Mucosa of rectum (tissue), 2 donors: Measurements from ENCODE around the gene GJC2.

Experiments
- H3K27ac ChIP-seq, 2 donors: one replicate each; pipeline ENCODE4 v1.7.0; 2013; ENCODE audit warnings: inconsistent platforms in 2 of 2, low read depth in 2 of 2, low read length in 2 of 2
- H3K27me3 ChIP-seq, 2 donors: one replicate each; pipeline ENCODE4 v1.7.0; 2013; ENCODE audit warnings: low read length in 2 of 2; ENCODE audit not compliant: control insufficient read depth in 2 of 2, insufficient read depth in 2 of 2
- H3K36me3 ChIP-seq, 2 donors: one replicate each; pipeline ENCODE4 v1.7.0; 2013; ENCODE audit warnings: low read length in 2 of 2; ENCODE audit not compliant: control insufficient read depth in 2 of 2, insufficient read depth in 2 of 2
- H3K4me1 ChIP-seq, 2 donors: one replicate each; pipeline ENCODE4 v1.7.0; 2013; ENCODE audit warnings: low read length in 2 of 2, mild to moderate bottlenecking in 1 of 2; ENCODE audit not compliant: control insufficient read depth in 2 of 2, insufficient read depth in 2 of 2
- H3K4me3 ChIP-seq, 2 donors: one replicate each; pipeline ENCODE4 v1.7.0; 2013; ENCODE audit warnings: low read length in 2 of 2
- H3K9ac ChIP-seq, 2 donors: one replicate each; pipeline ENCODE4 v1.7.0; 2013; ENCODE audit warnings: low read length in 2 of 2, low read depth in 1 of 2, mild to moderate bottlenecking in 1 of 2
- H3K9me3 ChIP-seq, 2 donors: one replicate each; pipeline ENCODE4 v1.7.0; 2013; ENCODE audit warnings: low read length in 2 of 2; ENCODE audit not compliant: control insufficient read depth in 2 of 2
- donor health status: healthy.
- donor health status: Normal muscosa, but diverticular disease.

GJC2 gene

DNA sequence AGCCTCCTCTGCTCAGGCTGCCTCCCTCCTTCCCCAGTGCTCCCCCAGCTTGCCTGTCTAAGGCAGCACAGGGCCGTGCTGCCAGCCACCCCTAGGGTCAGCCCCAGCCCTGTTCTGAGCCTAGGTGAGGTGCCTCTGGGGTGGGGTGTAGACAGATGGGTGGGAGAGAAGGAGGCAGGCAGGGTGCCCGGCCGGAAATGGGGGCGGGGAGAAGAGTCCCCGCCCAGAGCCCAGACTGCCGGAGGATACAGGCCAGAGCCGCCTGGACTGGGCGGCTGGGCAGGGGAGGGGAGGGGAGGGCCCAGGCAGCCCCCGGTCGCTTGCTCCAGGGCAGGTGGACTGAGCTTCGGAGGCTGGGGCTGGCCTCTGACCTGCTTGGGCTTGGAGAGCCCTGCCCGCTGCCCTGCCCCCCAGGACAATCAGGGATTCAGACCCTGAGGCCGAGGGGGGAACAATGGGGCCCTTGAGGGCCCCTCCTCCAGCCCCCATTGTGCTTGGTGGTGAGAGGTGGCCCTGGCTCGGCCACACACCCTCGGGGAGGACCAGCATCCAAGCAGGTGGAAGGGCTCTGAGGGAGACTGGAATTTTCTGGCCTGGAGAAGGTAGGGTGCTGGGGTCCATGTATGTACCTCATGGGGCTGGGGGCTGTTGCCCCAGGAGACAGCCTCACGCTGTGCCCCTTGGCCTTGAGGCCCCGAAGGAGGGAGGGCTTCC is at the start of gene GJC2:
GJC2 (plus strand) TSS at position 525 of the 714 bp plus-strand sequence. CDS start 7,829 bp downstream, outside the sequence.
- H3K9ac ChIP-seq, result peak within 1 kb of the TSS; percentile 6 to 15
- peaks cover 14 to 16% of the 10 kb centered on the region in 2 donors for H3K36me3 ChIP-seq
- H3K27me3 ChIP-seq, result no peaks in the 10 kb centered on the region
- peak within 1 kb of the TSS; percentile 44 to 63 for H3K27ac ChIP-seq
- H3K4me1 ChIP-seq, result peaks cover 0 to 4% of the 10 kb centered on the region in 2 donors
- no peaks in the 10 kb centered on the region for H3K9me3 ChIP-seq
- H3K4me3 ChIP-seq, result no peak within 1 kb of the TSS

- no peaks in the 10 kb centered on the region for H3K9me3 ChIP-seq
- H3K27me3 ChIP-seq, result no peaks in the 10 kb centered on the region
- peak overlapping the region in 1 of 2 donors; percentile 63 for H3K9ac ChIP-seq
- peak overlapping the region in 1 of 2 donors; percentile 96 for H3K27ac ChIP-seq
- H3K4me3 ChIP-seq, result peak overlapping the region in 1 of 2 donors; percentile 13
- H3K4me1 ChIP-seq, result peaks cover 16% of the 10 kb centered on the region in 2 donors
- H3K36me3 ChIP-seq, result peaks cover 38 to 46% of the 10 kb centered on the region in 2 donors
Measured at GRCh38 chr1:228100822-228101613, 48.7 kb upstream of the GJC2 start.

DNA sequence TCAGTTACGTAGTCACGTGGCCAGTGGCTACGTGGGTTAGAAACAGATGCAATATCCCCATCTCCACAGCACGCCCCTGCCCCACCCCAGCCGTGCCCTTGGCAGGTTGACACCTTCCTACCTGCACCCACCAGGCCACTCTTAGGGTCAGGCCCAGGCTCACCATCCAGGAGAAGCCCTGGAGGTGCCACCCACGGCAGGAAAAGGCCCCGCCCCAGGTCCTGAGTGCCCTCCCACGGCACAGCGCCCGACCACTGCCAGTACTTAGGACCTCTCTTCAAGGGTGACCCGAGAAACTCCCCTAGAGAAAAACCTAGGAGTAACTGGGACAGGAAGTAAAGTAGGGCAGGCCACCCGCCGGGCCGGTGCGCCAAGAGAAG is 48.1 kb upstream of the GJC2 start:
- no peaks in the 10 kb centered on the region for H3K9me3 ChIP-seq
- no peaks in the 10 kb centered on the region for H3K27me3 ChIP-seq
- peaks cover 40 to 50% of the 10 kb centered on the region in 2 donors for H3K36me3 ChIP-seq
- peak overlapping the region; percentile 94 to 96 for H3K27ac ChIP-seq
- H3K9ac ChIP-seq, result peak overlapping the region in 1 of 2 donors; percentile 63
- H3K4me3 ChIP-seq, result peak overlapping the region; percentile 81 to 84
- peaks cover 16% of the 10 kb centered on the region in 2 donors for H3K4me1 ChIP-seq

DNA sequence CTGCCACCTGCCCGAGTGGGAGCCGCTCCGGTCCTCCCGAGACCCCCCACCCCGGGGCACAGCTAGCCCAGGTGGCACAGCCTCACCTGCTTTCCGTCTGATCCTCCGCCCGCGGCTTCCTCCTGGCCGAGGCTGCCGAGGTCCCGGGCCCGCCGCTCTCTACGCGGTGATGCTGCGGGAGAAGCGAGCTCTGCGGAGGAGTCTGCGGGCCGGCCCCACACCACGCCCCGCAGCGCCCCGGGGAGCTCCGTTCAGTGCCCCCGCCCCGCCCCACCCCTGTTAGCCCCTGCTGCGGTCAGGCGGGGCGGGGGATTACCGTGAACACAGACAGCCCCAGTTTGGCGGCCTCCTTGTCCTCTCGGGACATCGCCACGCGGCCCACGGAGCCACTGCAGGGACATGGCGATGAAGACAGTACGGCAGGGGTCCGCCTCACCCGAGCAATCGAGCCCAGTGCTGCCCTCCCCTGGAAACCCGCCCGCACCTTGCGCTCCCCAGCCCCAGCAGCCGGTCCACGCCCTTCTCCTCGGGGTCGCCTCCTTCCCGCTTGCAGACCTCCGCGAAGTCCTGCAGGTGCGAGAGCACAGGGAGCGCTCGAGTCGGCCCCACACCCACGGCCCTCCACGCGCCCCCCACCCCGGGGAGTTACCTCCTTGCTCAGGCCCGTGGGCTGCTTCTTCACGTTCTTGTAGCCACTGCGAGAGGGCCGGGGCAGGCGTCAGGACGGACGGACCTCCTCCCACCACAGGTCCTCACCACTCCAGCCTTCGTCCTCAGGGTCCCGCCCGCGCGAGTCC is 47.5 kb upstream of the GJC2 start:
- H3K4me1 ChIP-seq, result peaks cover 13 to 16% of the 10 kb centered on the region in 2 donors
- peak overlapping the region; percentile 41 to 63 for H3K9ac ChIP-seq

GRCh38 chr1:228102791-228103620 is 46.7 kb upstream of the GJC2 start, which contains the start of gene C1orf35:
TSS of gene C1orf35 (minus strand) at chr1:228103325. CDS start at chr1:228103227, 98 bp downstream.
- Histone ChIP-seq H3K36me3 (peaks cover 34 to 39% of the 10 kb centered on the region in 2 donors), H3K4me3 (peak within 1 kb of the TSS; percentile 81 to 84), H3K9ac (peak within 1 kb of the TSS; percentile 74 to 80), H3K27ac (peak within 1 kb of the TSS; percentile 94 to 96), H3K4me1 (peaks cover 16 to 19% of the 10 kb centered on the region in 2 donors), H3K9me3 (no peaks in the 10 kb centered on the region), H3K27me3 (no peaks in the 10 kb centered on the region)

More for the DNA sequence above, 47.5 kb upstream of the GJC2 start:
- peak overlapping the region; percentile 81 to 84 for H3K4me3 ChIP-seq
- no peaks in the 10 kb centered on the region for H3K9me3 ChIP-seq
- H3K36me3 ChIP-seq, result peaks cover 38 to 44% of the 10 kb centered on the region in 2 donors
- no peaks in the 10 kb centered on the region for H3K27me3 ChIP-seq
- peak overlapping the region; percentile 94 to 96 for H3K27ac ChIP-seq

DNA sequence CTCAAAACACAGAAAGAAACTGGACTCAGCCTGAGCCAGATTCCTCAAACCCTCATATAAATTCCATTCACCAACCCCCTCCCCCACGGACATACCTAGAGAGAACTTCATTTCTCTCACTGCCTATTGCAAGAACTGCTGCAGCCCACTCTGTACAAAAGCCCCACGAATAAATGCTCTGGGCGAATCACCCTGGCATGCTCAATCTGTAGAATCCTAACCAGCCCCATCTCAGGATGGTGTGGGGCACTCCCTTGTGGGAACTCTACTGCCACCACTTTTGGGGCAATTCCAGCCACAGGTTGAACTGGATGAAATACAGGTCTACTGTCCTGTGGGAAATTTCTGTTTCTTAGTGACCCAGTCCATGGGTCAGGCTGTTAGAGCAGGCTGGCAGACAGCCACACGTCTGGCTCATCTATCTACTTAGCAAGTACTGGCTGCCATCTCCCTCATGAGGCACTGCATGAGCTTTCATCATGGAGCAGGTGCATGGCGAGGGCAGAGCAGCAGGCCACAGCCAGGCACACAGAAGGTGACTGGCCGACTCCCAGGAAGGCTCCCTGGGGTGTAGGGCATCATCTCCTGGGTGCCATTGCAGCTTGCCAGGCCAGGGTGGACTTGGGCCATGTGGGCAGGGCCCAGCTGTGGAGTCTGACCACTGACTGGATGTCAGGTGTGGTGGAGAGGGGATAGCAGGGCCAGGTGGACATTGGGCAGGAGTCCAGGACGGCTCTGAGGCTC is 45.0 kb upstream of the GJC2 start:
- Histone ChIP-seq H3K36me3 (peaks cover 18 to 23% of the 10 kb centered on the region in 2 donors), H3K9me3 (no peaks in the 10 kb centered on the region), H3K27me3 (no peaks in the 10 kb centered on the region), H3K4me3 (no peak overlapping the region), H3K27ac (no peak overlapping the region), H3K4me1 (peaks cover 26 to 30% of the 10 kb centered on the region in 2 donors), H3K9ac (no peak overlapping the region)

- H3K4me3 ChIP-seq, result no peak overlapping the region
- H3K9me3 ChIP-seq, result no peaks in the 10 kb centered on the region
- H3K27me3 ChIP-seq, result no peaks in the 10 kb centered on the region
- H3K9ac ChIP-seq, result no peak overlapping the region
- H3K4me1 ChIP-seq, result peaks cover 31 to 33% of the 10 kb centered on the region in 2 donors
- peaks cover 18 to 19% of the 10 kb centered on the region in 2 donors for H3K36me3 ChIP-seq
- H3K27ac ChIP-seq, result no peak overlapping the region
Measured at GRCh38 chr1:228105270-228105995, 44.3 kb upstream of the GJC2 start.

DNA sequence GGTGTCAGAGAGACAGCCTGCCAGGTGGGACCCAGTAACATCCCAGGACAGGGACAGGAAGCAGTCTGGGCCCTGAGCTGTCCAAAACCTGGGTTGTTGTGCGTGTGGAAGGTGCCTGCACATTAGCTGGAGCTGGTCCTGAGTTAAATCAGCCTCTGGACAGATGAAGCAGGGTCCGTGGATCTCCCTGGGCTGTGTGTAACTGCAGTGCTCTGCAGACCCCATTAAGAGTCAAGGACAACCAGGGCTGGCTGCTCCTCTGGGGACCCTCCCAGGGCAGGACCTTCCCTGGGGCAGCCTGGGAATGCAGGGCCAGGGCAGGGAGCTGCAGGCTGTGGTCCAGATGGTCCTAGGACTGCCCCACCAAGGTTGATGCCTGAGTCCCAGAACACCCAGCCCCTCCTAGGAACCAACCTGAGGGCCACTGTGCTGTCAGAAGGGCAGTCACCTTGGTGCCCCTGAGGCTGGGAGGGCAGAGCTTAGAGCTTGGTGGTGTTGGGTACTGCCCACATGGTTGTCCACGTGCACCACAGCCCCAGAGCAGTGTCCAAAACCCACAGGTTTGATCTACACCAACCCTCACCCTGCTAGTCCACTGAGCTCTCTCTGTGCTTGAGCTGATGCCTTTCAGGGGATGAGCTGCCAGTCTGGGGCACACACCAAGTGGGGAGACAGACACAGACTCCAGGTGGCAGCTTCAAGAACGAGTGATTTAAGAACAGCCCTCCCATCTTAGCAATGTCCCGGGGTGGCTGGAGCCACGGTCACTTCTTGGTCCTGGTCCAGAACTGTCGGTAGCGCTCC is 43.5 kb upstream of the GJC2 start:
- Histone ChIP-seq H3K4me3 (no peak overlapping the region), H3K4me1 (peaks cover 26 to 30% of the 10 kb centered on the region in 2 donors), H3K36me3 (peaks cover 12 to 14% of the 10 kb centered on the region in 2 donors), H3K9me3 (no peaks in the 10 kb centered on the region), H3K27ac (no peak overlapping the region), H3K9ac (no peak overlapping the region), H3K27me3 (no peaks in the 10 kb centered on the region)
